HCEC 1CT (cell line): ENCODE measurements around the gene NOP56.
"Not testable (repeated sequence)": the region's sequence is repeated elsewhere in the genome, so short reads cannot be mapped to it uniquely, and the experiment has no call there.

Experiments used
- DNase-seq: peaks from one replicate; pipeline ENCODE4 v3.0.0-alpha.2; 2017

NOP56 gene

DNA sequence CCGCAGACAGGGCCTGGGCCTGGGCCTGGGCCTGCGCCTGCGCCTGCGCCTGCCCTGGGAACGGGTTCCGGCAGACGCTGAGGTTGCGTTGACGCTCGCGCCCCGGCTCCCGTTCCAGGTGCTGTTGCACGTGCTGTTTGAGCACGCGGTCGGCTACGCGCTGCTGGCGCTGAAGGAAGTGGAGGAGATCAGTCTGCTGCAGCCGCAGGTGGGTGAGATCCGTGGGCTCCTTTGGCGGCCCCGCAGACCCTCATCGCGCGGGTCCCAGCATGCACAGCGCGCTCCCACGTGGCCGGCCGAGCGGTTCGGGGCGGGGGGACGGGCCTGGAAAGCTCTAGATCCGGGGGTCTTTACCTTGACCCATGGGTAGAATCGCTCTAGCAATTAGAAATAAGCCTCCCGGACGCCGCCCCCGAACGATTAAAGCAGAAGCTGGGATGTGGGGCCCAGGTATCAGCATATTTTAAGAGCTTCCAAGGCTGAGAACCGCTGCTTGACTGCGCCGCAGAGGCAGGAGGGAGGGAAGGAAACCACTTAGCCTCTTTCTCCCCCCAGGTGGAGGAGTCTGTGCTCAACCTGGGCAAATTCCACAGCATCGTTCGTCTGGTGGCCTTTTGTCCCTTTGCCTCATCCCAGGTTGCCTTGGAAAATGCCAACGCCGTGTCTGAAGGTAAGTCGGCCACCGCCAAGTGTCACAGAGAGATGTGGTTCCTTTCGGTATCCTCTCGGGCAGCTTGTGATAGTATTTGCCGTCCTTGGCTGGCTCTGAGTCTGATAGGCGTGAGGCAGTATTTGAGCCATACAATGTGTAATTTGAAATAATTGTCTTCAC lies 508 bp downstream of the NOP56 start:
- peak; percentile 24 for DNase-seq

DNA sequence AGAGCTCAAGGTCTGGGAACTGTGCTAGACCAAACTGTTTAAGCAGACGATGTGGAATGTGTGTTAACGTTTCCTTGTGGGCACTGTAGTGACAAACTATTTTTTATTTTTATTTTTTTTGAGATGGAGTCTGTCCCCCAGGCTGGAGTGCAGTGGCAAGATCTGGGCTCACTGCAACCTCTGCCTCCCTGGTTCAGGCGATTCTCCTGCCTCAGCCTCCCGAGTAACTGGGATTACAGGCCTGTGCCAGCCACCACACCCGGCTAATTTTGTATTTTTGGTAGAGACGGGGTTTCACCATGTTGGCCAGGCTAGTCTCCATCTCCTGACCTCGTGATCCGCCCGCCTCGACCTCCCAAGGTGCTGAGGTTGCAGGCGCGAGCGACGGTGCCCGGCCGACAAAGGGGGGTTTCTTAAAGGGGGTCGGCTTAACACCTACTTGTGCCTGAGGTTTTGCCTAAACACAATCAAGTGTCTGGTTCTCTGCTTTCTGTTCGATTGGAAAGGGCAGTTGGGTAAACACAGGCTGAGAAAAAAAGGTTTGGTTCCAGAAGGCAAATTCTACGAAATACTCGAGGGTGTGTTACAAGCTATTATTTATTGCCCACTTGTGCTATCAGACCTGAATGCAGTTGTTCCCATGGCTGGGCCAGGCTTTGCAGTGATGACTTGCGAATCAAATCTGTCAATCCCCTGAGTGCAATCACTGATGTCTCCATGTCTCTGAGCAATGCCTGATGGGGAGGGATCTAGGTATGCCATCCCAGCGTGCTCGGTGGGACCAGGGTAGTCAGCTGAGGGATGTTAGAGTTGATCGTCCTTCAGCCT lies 1.3 kb downstream of the NOP56 start:
- no peak for DNase-seq

DNA sequence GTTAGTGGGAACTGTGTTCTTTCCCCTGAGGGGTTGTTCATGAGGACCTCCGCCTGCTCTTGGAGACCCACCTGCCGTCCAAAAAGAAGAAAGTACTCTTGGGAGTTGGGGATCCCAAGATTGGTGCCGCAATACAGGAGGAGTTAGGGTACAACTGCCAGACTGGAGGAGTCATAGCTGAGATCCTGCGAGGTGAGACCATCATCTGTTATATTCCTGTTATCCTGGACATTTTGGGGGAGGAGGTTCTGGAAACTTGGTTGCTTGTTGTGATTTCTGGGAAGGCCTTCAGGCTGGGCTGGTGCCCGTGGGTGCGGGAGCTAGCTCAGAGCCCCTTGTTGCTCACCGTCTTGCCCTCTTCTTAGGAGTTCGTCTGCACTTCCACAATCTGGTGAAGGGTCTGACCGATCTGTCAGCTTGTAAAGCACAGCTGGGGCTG lies 2.0 kb downstream of the NOP56 start:
- no peak for DNase-seq

DNA sequence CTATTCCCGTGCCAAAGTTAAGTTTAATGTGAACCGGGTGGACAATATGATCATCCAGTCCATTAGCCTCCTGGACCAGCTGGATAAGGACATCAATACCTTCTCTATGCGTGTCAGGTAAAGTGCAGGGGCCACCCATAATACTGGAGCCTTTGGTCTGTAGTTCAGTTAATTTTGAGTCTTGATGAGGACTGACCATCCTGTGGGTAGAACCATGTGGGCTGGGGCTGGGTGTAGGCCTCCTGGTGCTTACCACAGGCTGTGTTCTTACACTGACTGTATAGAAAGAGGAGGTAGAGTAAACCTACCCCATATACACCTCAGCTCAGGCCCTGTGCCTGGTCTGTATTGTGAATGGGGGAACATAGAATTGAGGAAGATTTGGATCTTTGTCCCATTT lies 2.4 kb downstream of the NOP56 start:
- no peak for DNase-seq

DNA sequence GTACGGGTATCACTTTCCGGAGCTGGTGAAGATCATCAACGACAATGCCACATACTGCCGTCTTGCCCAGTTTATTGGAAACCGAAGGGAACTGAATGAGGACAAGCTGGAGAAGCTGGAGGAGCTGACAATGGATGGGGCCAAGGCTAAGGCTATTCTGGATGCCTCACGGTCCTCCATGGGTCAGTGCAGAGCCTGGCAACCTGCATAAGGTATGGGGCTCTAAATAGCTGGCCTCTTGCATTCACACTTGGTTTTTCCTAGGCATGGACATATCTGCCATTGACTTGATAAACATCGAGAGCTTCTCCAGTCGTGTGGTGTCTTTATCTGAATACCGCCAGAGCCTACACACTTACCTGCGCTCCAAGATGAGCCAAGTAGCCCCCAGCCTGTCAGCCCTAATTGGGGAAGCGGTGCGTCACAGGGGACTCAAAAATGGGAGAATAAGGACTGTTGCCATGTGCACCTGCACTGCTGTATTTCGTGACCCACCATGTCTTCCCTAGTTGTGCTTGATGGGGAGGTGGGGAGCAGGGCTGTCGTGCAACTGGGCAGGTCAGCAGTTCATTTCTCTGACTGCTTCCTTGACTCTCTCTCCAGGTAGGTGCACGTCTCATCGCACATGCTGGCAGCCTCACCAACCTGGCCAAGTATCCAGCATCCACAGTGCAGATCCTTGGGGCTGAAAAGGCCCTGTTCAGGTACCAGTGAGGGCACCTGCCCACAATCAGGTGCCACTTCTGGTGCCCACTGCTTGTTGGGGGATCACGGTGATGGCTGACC lies 3.1 kb downstream of the NOP56 start:
- no peak for DNase-seq

DNA sequence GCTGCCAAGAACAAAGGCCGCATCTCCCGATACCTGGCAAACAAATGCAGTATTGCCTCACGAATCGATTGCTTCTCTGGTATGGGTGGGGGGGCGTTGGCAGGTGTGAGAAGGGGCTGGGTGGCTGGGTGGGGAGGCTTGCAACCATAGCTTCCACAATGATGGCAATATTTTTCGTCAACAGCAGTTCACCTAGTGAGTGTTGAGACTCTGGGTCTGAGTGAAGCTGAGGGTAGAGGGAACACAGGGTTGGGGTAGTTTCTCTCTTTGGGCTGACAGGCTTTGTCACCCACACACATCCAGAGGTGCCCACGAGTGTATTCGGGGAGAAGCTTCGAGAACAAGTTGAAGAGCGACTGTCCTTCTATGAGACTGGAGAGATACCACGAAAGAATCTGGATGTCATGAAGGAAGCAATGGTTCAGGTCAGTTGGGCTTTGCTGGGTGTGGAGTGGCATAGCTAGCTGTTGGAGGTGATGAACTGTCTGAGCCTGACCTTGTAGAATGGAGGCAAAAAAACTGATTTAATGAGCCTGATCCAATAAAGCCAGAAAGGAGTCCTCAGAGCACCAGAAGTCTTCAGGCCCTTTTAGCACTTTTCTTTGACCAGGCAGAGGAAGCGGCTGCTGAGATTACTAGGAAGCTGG lies 4.2 kb downstream of the NOP56 start:
- DNase-seq: no peak

DNA sequence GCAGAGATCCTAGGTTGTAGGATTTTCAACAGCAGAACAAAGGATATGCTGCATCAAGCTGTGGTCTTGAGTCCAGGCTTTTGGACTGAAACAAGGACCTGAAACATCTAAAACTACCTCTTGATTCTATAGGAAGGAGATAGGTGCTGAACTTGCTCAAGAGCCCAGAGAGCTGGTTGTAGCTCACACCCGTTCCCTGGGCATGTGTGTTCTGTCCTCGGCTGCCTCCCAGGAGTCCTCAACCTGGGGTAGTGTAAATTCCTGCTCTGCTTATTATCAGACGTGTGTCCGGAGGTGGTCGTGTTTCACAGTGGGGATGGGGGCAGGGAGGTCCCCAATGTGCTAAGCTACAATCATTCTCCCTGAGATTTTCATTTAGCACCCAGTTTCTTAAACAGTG lies 4.8 kb downstream of the NOP56 start:
- no peak for DNase-seq

DNA sequence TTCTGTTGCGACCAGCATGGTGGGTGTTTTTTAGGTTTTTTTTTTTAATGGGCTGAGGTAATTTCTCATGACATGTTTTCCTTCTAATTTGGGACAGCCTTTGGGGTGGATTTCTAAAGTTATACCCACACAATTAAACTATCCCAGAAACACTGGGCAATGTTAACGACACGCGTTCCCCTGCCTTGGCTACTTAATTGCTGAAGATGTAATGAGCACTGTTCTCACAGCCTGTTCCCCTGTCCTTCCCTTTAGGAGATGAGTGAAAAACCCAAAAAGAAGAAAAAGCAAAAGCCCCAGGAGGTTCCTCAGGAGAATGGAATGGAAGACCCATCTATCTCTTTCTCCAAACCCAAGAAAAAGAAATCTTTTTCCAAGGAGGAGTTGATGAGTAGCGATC lies 5.2 kb downstream of the NOP56 start:
- DNase-seq: no peak

DNA sequence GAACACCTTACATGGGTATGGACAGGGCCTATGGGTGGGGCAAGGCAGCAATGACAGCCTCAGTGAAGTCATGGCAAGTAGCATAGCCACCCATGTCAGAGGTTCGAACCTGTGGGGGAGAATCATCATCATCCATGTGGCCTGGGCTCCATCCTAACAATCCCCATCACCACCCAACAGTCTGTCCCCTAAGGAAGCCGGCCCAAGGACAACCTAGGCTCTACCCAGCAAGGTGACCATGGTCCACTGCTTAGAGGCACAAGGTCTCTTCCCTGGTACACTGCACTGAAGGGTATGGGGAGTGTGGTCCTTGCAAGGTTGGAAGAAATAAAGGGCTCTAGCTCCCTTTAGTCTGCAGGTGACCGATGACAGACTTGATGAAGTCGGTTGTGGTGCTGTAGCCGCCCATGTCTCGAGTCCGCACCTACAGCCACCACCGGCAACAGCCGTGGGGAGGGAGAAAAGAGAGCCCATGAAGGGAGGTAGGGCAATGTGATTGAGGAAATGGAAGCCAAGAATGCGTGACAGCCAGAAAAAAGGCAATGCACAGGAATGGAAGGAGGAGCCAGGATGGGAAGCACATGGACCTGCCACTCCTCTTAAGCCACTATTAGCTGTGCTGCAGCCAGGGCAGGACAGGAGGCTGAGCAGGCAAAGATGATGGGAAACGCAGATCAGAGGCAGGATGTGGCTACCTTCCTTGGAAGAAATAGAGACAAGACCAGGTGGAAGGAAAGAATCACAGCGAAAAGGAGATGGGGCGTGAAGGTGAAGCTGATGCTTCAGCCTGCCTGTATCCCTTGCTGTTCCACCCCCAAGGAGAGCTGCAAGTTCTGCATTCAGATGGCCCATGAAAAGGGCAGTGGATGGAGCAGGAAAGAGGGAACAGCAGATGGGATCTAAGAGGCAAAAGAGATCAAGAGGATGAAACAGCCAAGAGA lies 6.3 kb downstream of the NOP56 start:
- peak; percentile 14 for DNase-seq

DNA sequence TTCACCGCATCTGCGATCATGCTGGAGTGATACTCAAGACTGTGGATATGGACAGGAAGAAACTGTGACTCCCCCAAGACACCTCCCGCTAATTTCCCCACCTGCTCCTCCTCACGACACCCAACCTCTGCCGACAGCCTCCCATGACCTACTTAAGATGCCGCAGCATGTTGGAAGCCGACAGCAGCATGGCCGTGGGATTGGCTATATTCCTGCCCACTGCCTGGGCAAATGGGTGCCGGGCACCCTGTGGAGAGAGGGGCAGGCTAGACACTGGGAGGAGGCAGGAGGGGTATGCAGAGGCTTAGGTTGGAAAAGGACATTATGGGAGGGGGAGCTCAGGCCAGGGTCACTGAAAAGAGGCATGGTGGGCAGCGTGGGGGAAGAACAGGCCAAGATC lies 7.1 kb downstream of the NOP56 start:
- no peak for DNase-seq

DNA sequence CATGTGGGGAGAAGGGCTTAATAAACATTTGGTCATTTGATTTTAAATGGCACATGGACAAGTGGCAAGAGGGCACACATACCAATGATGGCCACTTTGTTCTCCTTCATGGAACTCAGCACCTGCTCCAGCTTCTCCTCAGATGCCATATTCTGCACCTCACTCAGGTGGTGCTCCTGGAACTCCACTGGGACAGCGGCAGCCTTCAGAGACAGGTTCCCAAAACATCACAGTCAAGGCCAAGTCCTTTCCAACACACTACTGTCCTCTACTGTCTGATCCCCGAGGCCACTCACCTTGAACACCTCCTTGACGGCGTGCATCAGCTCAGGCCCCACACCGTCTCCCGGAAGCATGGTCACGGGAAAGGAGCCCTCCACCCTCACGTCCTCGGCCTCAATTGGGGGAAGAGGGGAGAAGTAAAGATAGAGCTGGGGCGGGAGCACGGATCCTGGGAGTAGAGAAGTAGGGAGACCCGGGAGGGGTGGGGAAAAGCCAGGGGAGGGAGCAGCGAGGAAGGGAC lies 11.0 kb downstream of the NOP56 start:
- DNase-seq: no peak

DNA sequence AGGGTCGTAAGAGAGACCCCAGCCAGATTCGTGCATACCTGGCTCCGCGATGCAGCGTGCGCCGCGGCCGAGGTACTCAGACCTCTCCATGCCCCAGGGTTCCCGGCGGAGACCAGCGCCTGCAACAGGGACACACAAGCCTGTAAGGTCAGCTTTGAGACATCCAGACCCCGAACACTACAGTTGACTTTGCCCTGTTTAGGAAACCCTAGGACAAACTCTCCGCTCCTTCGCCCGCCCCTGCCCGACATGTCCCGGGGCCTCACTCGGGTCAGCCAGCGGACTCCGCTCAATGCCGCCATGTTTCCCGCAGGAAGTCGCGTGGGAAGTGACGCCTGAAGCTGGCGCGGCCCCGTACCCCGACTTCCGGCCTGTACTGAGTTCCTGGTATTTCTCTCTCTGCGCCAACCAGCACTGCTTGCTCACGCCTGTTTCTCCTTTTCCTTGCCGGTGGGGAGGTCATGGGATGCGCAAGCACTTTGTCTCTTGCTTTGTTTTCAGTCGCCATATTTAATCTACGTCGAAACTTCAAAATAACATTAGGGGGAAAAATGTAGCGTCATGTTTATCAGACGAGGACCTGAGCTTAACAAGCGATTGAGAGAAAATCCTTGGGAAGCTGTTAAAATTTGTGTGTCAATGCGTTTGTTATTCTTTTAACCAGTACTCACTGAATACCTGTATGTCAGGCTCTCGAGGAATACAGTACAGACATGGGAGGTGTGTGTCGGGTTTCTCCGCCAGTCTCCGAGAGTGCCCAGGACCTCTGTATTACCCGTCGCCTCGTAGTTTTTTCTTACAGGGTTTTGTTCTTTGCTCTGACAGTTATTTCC lies 11.7 kb downstream of the NOP56 start, which contains the start of gene IDH3B:
IDH3B (minus strand) TSS at position 330 of the 833 bp plus-strand sequence; CDS start at position 302, 28 bp downstream.
- peak; percentile 91 for DNase-seq

DNA sequence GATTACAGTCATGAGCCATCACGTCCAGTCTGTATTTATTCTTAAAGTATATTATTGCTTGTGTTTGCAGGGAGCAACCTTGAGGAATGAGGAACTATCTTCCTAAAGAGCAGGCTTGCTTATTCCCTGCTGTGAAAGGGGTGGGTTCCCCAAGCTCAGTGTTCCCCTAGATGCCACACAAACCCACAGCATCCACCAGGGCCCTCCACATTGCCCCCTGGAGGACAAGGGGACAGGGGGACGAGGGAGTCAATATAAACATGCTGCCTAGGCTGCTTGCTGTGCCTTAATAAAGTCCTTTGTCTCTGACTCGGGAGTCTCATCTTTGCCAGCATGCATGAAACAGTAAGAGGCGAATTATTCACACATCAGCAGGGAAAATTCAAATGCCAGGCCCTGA lies 19.5 kb downstream of the NOP56 start:
- DNase-seq: no peak

DNA sequence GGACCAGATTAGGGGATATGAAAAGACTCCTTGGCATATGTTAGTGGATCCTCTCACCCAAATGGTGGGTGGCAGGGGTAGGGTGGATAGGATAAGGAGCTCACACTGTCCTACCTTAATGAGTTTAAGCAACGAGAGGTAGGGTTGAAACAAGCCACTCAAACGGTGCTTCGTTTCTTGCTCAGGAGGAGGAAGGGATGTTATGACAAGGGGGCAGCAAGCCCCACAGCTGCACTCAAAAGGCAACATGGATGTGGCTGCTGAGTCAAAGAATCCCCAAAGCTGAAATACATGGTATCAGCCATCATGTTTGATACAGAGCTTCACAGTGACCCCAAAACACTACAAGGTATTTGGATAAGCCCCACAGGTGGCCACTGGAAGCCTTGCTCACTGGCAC lies 20.0 kb downstream of the NOP56 start:
- no peak for DNase-seq

DNA sequence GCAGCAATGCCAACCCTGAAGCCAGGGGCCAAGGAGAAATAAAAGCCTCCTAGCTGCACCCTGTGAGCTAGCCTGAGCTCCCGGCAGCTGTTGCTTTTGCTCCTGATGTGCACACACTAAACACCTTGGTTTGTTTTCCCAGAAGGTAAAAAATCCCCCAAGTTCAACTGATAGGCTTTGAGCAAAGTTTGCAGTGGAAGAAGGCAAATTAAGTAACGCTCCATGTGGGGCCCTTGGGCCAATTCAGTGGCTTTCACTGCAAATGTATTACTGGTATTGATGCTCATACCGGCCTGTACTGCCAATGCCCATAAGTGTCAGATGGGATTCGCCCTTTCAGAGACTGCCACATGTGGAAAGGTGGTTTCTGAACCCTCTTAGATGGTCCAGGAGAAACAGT lies 21.0 kb downstream of the NOP56 start:
- DNase-seq: no peak

DNA sequence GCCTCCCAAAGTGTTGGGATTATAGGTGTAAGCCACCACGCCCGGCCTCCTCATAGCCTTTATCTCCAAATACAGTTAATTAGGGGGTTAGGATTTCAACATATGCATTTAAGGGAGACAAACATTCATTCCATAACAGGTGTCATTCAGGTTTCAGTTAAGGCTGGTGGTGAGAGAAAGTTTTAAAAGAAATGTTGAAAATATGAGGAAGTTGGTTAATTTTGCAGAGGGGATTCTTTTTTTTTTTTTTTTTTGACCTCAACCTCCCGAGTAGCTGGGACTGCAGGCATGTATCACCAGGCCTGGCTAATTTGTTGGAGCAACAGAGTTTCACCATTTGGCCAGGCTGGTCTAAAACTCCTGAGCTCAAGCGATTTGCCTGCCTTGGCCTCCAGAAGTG lies 27.6 kb downstream of the NOP56 start:
- no peak for DNase-seq

DNA sequence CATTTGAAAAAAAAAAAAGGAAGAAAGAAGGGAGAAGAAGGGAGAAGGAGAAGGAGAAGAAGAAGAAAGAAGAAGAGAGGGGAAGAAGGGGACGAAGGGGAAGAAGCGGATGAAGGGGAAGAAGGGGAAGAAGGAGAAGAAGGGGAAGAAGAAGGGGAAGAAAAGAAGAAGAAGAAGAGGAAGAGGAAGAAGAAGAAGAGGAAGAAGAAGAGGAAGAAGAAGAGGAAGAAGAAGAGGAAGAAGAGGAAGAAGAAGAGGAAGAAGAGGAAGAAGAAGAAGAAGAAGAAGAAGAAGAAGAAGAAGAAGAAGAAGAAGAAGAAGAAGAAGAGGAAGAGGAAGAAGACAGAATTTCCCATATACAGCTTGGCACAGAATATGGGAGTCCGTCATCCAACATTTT lies 29.6 kb downstream of the NOP56 start:
- DNase-seq: not testable (repeated sequence)

DNA sequence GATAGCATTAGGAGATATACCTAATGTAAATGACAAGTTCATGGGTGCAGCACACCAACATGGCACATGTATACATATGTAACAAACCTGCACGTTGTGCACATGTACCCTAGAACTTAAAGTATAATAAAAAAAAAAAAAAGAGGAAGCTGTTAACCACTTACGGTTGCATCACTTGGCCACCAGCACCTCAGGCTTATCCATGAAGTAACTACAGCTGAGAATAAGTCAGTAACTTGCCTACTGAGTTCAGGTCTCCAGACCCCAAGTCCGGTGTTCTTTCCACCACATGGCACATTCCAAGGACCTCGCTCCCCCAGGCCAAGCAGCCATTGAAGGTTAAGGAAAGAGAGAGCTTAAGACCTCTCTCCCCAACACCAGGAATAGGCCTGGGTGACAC lies 32.4 kb downstream of the NOP56 start:
- DNase-seq: not testable (repeated sequence)

DNA sequence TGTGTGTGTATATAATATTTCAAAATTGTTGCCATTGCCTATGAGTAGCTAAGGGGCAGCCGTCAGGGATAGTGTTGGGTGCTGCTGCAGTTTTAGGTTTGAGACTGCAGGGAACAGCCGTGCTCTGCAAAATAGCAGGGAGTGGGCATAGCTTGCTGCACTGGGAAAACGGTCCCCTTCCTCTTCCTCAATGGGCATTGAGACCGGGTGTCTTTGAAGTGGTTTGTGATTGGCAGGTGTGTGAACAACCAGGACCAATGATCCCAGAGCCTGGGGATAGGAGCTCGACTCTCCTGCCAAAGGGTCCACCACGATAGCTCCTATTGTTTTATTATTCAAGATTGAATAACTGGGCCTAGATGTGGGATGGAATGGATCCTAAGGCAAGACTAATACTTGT lies 35.1 kb downstream of the NOP56 start:
- no peak for DNase-seq

DNA sequence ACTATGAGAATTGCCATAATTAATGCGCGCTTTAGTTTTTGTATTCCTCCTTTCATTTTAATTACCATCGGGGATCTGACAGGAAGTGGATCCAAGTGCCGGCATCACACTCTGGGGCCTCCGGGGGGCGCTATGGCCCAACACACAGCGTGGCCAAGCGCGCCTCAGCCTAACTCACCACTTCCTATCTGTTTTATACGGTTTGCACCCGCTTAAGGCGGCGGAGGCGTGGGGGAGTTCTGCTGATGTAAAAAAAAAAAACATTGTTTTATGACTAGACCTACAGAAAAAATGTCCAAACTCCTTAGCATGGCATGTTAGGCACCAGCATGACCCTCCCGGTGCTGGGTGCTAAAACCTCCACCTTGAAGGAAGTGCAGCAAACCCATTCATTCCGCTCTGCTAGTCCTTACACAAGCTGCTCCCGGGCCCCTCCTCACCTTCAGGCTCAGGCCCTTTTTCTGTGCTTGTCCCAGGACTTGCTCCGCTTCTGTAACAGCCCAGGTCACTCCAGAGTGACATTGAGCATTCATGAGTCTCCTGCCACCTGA lies 35.7 kb downstream of the NOP56 start:
- peak; percentile 23 for DNase-seq
